SU-DHL-6 (cell line): ENCODE data around the gene ATP4A.

Experiments used
- H2AFZ ChIP-seq: fragments of 200-600 bp; sonication (generic); 2 replicates; pipeline ENCODE4 v1.6.1; 2014; ENCODE audit warnings: low read depth, mild to moderate bottlenecking, moderate library complexity, mixed read lengths, antibody characterized with exemption, low read length; ENCODE audit not compliant: severe bottlenecking
- H3F3A ChIP-seq: fragments of 200-600 bp; shearing (Covaris generic); 2 replicates; pipeline ENCODE4 v1.6.0; 2016; ENCODE audit warnings: antibody characterized with exemption, mild to moderate bottlenecking; ENCODE audit not compliant: insufficient read depth
- H3K27ac ChIP-seq: fragments of 200-600 bp; sonication (generic); 2 replicates; pipeline ENCODE4 v1.5.1; 2016; ENCODE audit warnings: low read depth, mild to moderate bottlenecking, low read length, moderate library complexity, mixed read lengths
- H3K27me3 ChIP-seq: fragments of 200-600 bp; sonication (generic), shearing (Covaris generic); 2 replicates; pipeline ENCODE4 v1.6.0; 2014; ENCODE audit warnings: mild to moderate bottlenecking, low read length
- H3K36me3 ChIP-seq: fragments of 200-600 bp; sonication (generic); 2 replicates; pipeline ENCODE4 v1.6.1; 2014; ENCODE audit warnings: mild to moderate bottlenecking, low read length, mixed read lengths
- H3K4me2 ChIP-seq: fragments of 300-600, 200-600 bp; shearing (Covaris generic), sonication (generic); 2 replicates; pipeline ENCODE4 v1.6.0; 2014; ENCODE audit warnings: low read length, low read depth, mild to moderate bottlenecking; ENCODE audit not compliant: poor library complexity, severe bottlenecking
- H3K4me3 ChIP-seq: fragments of 200-600 bp; sonication (generic); 2 replicates; pipeline ENCODE4 v1.5.1; 2014; ENCODE audit warnings: antibody characterized with exemption, low read length, mild to moderate bottlenecking, mixed read lengths; ENCODE audit not compliant: insufficient read depth, poor library complexity, severe bottlenecking
- H3K79me2 ChIP-seq: fragments of 200-600 bp; sonication (generic); 2 replicates; pipeline ENCODE4 v1.6.1; 2014; ENCODE audit warnings: mild to moderate bottlenecking, low read length, moderate library complexity; ENCODE audit not compliant: insufficient read depth
- H3K9ac ChIP-seq: fragments of 200-600 bp; sonication (generic); 2 replicates; pipeline ENCODE4 v1.7.0; 2014; ENCODE audit warnings: mild to moderate bottlenecking, low read length
- H3K9me2 ChIP-seq: fragments of 200-600 bp; sonication (generic); replicated peaks from 2 replicates; pipeline ENCODE4 v1.6.1; 2014; ENCODE audit warnings: low read length; ENCODE audit not compliant: insufficient read depth
- H3K9me3 ChIP-seq: fragments of 200-600 bp; sonication (generic); 2 replicates; pipeline ENCODE4 v1.6.1; 2014; ENCODE audit warnings: low read length, mixed read lengths; ENCODE audit not compliant: insufficient read depth
- H4K20me1 ChIP-seq: fragments of 200-600 bp; sonication (generic); 2 replicates; pipeline ENCODE4 v1.6.1; 2014; ENCODE audit warnings: low read depth, mild to moderate bottlenecking, antibody characterized with exemption, low read length, moderate library complexity, mixed read lengths
- CTCF ChIP-seq: fragments of 200-600 bp; sonication (generic); IDR thresholded peaks from one replicate; pipeline ENCODE4 v1.5.1; 2017; ENCODE audit warnings: antibody characterized with exemption, mild to moderate bottlenecking, low read length, moderate library complexity; ENCODE audit not compliant: insufficient read depth, poor library complexity, severe bottlenecking
- EZH2phosphoT487 ChIP-seq: fragments of 200-600 bp; sonication (generic), shearing (Covaris generic); conservative IDR thresholded peaks from 2 replicates; pipeline ENCODE4 v1.6.1; 2018; ENCODE audit warnings: mild to moderate bottlenecking, antibody characterized with exemption, low read length, moderate library complexity, mixed read lengths

The ATP4A gene

GRCh38 chr19:35502751-35503150 is 60.7 kb downstream of the ATP4A start:
- no peaks in the 10 kb centered on the region for H3K79me2 ChIP-seq
- peaks cover 4% of the 10 kb centered on the region; the same call in 1 of the 2 replicates for H3K27me3 ChIP-seq
- H3K4me3 ChIP-seq = no peak overlapping the region
- H3K9ac ChIP-seq = no peak overlapping the region
- H3K36me3 ChIP-seq = no peaks in the 10 kb centered on the region
- no peak overlapping the region for H2AFZ ChIP-seq
- TF ChIP-seq CTCF = no peak
- TF ChIP-seq EZH2phosphoT487 = no peak
- no peaks in the 10 kb centered on the region for H3F3A ChIP-seq
- no peaks in the 10 kb centered on the region for H3K9me3 ChIP-seq
- no peaks in the 10 kb centered on the region for H3K9me2 ChIP-seq
- H4K20me1 ChIP-seq = no peaks in the 10 kb centered on the region
- no peak overlapping the region for H3K27ac ChIP-seq
- no peak overlapping the region for H3K4me2 ChIP-seq

GRCh38 chr19:35501684-35502083 is 61.8 kb downstream of the ATP4A start:
- H3K36me3 ChIP-seq = no peaks in the 10 kb centered on the region
- no peak overlapping the region for H3K4me3 ChIP-seq
- no peaks in the 10 kb centered on the region for H3F3A ChIP-seq
- H3K4me2 ChIP-seq = no peak overlapping the region
- H3K9ac ChIP-seq = no peak overlapping the region
- no peak overlapping the region for H3K27ac ChIP-seq
- no peak overlapping the region for H2AFZ ChIP-seq
- H3K27me3 ChIP-seq = no peaks in the 10 kb centered on the region
- no peaks in the 10 kb centered on the region for H3K9me3 ChIP-seq
- no peaks in the 10 kb centered on the region for H3K79me2 ChIP-seq
- no peaks in the 10 kb centered on the region for H4K20me1 ChIP-seq
- TF ChIP-seq EZH2phosphoT487 (0 out of 2 replicates have a peak, but pooled peaks have one; percentile 44), CTCF (no peak)
- H3K9me2 ChIP-seq = no peaks in the 10 kb centered on the region

GRCh38 chr19:35500611-35501010 is 62.8 kb downstream of the ATP4A start:
- H3K27ac ChIP-seq = no peak overlapping the region
- H3K9ac ChIP-seq = no peak overlapping the region
- no peaks in the 10 kb centered on the region for H3F3A ChIP-seq
- TF ChIP-seq EZH2phosphoT487 (no peak), CTCF (no peak)
- H3K9me2 ChIP-seq = no peaks in the 10 kb centered on the region
- H3K4me3 ChIP-seq = no peak overlapping the region
- H2AFZ ChIP-seq = no peak overlapping the region
- H3K36me3 ChIP-seq = no peaks in the 10 kb centered on the region
- no peaks in the 10 kb centered on the region for H3K79me2 ChIP-seq
- H3K9me3 ChIP-seq = no peaks in the 10 kb centered on the region
- no peaks in the 10 kb centered on the region for H3K27me3 ChIP-seq
- no peaks in the 10 kb centered on the region for H4K20me1 ChIP-seq
- no peak overlapping the region for H3K4me2 ChIP-seq
